Bronchus fibroblast of lung (primary cell): Measurements from ENCODE around the gene EIF4G3. TPM values are rescaled to one million over a fixed set of nuclear protein-coding genes. Genes with fewer than 3 reads are reported as not detected.

ENCODE experiments used
- total RNA-seq: library from RNA; depleted of rRNA; stranded (reverse); fragments of >200 nt; gene quantifications from 2 replicates; pipeline ENCODE4 v1.2.3, GENCODE V29; 2015

The EIF4G3 gene
- 19.9 and 22.2 TPM in 2 replicates for total RNA-seq

GRCh38 chr1:21176586-21177555, at the start of gene EIF4G3:
TSS of gene EIF4G3 (minus strand) at chr1:21176897. CDS start at chr1:21002742, 174,155 bp downstream.

GRCh38 chr1:20787029-20787839, 389.5 kb downstream of the EIF4G3 start, which contains the start of gene HP1BP3:
TSS of gene HP1BP3 (minus strand) at chr1:20787307. CDS start at chr1:20780440, 6,867 bp downstream.

Other genes starting within 250 kb of the EIF4G3 start
- 79.7 and 83.4 TPM in 2 replicates for gene ECE1, start 113.6 kb upstream of the EIF4G3 start, total RNA-seq